Spleen (tissue), 7 donors: ENCODE data around the gene SLC6A8.
"Not testable (repeated sequence)": the region's sequence is repeated elsewhere in the genome, so short reads cannot be mapped to it uniquely, and the experiment has no call there.

Source experiments
- CTCF ChIP-seq, 11 experiments: fragments of 200-600 bp in 7 of 11; fragments of 450-650 bp in 4 of 11; sonication (generic) in 4 of 11; IDR thresholded peaks in 8 of 11; conservative IDR thresholded peaks in 3 of 11; 1 replicate in 7 of 11; 2 replicates in 4 of 11; pipeline versions ENCODE4 v1.4.0 to v1.8.0; 2016 to 2021; ENCODE audit warnings: antibody characterized with exemption in 11 of 11, inconsistent platforms in 4 of 11, mild to moderate bottlenecking in 1 of 11
- POLR2A ChIP-seq, 3 donors: fragments of 450-650 bp; IDR thresholded peaks; one replicate each; pipeline ENCODE4 v1.5.1; 2017; ENCODE audit warnings: antibody characterized with exemption in 3 of 3, mild to moderate bottlenecking in 1 of 3
- POLR2AphosphoS5 ChIP-seq, 3 donors: sonication (generic); formaldehyde crosslinking; IDR thresholded peaks; one replicate each; pipeline ENCODE4 v1.5.1; 2017; ENCODE audit warnings: antibody characterized with exemption in 3 of 3
- donor health status: DM: no; HTN: no; CAD: no; lungs with moderate emphysema.
- donor health status: DM: no; HTN: no; CAD: no.
- donor health status: DM: no; HTN: no; CAD: no.

GRCh38 chrX:153696538-153696937 lies 8.8 kb downstream of the SLC6A8 start:
- not testable (repeated sequence) for TF ChIP-seq CTCF (IDR thresholded peaks at IDR 0.05 in 8 of 11, conservative IDR thresholded peaks at IDR 0.05 in 3 of 11); POLR2A (IDR thresholded peaks at IDR 0.05); POLR2AphosphoS5 (IDR thresholded peaks at IDR 0.05)
